HEK293 (cell line): ENCODE results near the gene ECT2.

Source experiments
- HOXD13 ChIP-seq: sonication (generic); formaldehyde crosslinking; IDR thresholded peaks from 2 replicates; pipeline ENCODE4 v1.8.0; 2022; ENCODE audit warnings: missing genetic modification reagents, borderline replicate concordance
- MYNN ChIP-seq: fragments of 450-650 bp; formaldehyde crosslinking; IDR thresholded peaks from 2 replicates; pipeline ENCODE4 v1.5.1; 2016; ENCODE audit warnings: missing biosample characterization, missing genetic modification characterization, borderline replicate concordance
- ZFP41 ChIP-seq: fragments of 450-650 bp; formaldehyde crosslinking; IDR thresholded peaks from 2 replicates; pipeline ENCODE4 v1.5.1; 2016; ENCODE audit warnings: missing biosample characterization, missing genetic modification characterization, borderline replicate concordance
- ZNF138 ChIP-seq: fragments of 450-650 bp; formaldehyde crosslinking; IDR thresholded peaks from 2 replicates; pipeline ENCODE4 v1.5.1; 2016; ENCODE audit warnings: missing biosample characterization, missing genetic modification characterization, borderline replicate concordance
- ZNF16 ChIP-seq: fragments of 450-650 bp; formaldehyde crosslinking; IDR thresholded peaks from 2 replicates; pipeline ENCODE4 v1.5.1; 2016; ENCODE audit warnings: low read depth, missing biosample characterization, missing genetic modification characterization
- ZNF23 ChIP-seq: fragments of 450-650 bp; formaldehyde crosslinking; IDR thresholded peaks from 2 replicates; pipeline ENCODE4 v1.5.1; 2016; ENCODE audit warnings: missing biosample characterization, missing genetic modification characterization, borderline replicate concordance
- ZNF391 ChIP-seq: fragments of 450-650 bp; formaldehyde crosslinking; IDR thresholded peaks from 2 replicates; pipeline ENCODE4 v1.5.1; 2016; ENCODE audit warnings: low read depth, missing biosample characterization, missing genetic modification characterization, borderline replicate concordance
- ZNF585B ChIP-seq: fragments of 450-650 bp; formaldehyde crosslinking; IDR thresholded peaks from 2 replicates; pipeline ENCODE4 v1.5.1; 2016; ENCODE audit warnings: missing biosample characterization, missing genetic modification characterization
- ZNF610 ChIP-seq: fragments of 450-650 bp; formaldehyde crosslinking; IDR thresholded peaks from 2 replicates; pipeline ENCODE4 v1.5.1; 2016; ENCODE audit warnings: missing biosample characterization, missing genetic modification characterization, borderline replicate concordance
- ZNF664 ChIP-seq: fragments of 450-650 bp; formaldehyde crosslinking; IDR thresholded peaks from 2 replicates; pipeline ENCODE4 v1.5.1; 2016; ENCODE audit warnings: missing biosample characterization, missing genetic modification characterization
- ZNF776 ChIP-seq: fragments of 450-650 bp; formaldehyde crosslinking; IDR thresholded peaks from 2 replicates; pipeline ENCODE4 v1.5.0; 2017; ENCODE audit warnings: missing biosample characterization, missing genetic modification characterization, borderline replicate concordance
- TF ChIP-seq, protein P1 (sequence below): fragments of 450-650 bp; formaldehyde crosslinking; IDR thresholded peaks from 2 replicates; pipeline ENCODE4 v1.5.1; 2016; ENCODE audit warnings: missing biosample characterization, missing genetic modification characterization
- TF ChIP-seq, protein P2 (sequence below): fragments of 450-650 bp; formaldehyde crosslinking; conservative IDR thresholded peaks from 2 replicates; pipeline ENCODE4 v1.5.1; 2016; ENCODE audit warnings: low read depth, missing biosample characterization, missing genetic modification characterization
- TF ChIP-seq, protein P3 (sequence below): fragments of 450-650 bp; formaldehyde crosslinking; IDR thresholded peaks from 2 replicates; pipeline ENCODE4 v1.5.1; 2016; ENCODE audit warnings: missing biosample characterization, missing genetic modification characterization
- TF ChIP-seq, protein P4 (sequence below): fragments of 450-650 bp; formaldehyde crosslinking; IDR thresholded peaks from 2 replicates; pipeline ENCODE4 v1.5.1; 2016; ENCODE audit warnings: missing biosample characterization, missing genetic modification characterization
- TF ChIP-seq, protein P5 (sequence below): fragments of 450-650 bp; formaldehyde crosslinking; IDR thresholded peaks from 2 replicates; pipeline ENCODE4 v1.5.1; 2017; ENCODE audit warnings: missing biosample characterization, mild to moderate bottlenecking, missing genetic modification characterization, moderate library complexity
- TF ChIP-seq, protein P6 (sequence below): fragments of 450-650 bp; formaldehyde crosslinking; IDR thresholded peaks from 2 replicates; pipeline ENCODE4 v1.5.1; 2016; ENCODE audit warnings: missing biosample characterization, missing genetic modification characterization
- TF ChIP-seq, protein P7 (sequence below): fragments of 450-650 bp; formaldehyde crosslinking; IDR thresholded peaks from 2 replicates; pipeline ENCODE4 v1.5.1; 2016; ENCODE audit warnings: missing biosample characterization, missing genetic modification characterization
- TF ChIP-seq, protein P8 (sequence below): fragments of 450-650 bp; formaldehyde crosslinking; IDR thresholded peaks from 2 replicates; pipeline ENCODE4 v1.5.1; 2017; ENCODE audit warnings: missing biosample characterization, missing genetic modification characterization

The ECT2 gene

DNA sequence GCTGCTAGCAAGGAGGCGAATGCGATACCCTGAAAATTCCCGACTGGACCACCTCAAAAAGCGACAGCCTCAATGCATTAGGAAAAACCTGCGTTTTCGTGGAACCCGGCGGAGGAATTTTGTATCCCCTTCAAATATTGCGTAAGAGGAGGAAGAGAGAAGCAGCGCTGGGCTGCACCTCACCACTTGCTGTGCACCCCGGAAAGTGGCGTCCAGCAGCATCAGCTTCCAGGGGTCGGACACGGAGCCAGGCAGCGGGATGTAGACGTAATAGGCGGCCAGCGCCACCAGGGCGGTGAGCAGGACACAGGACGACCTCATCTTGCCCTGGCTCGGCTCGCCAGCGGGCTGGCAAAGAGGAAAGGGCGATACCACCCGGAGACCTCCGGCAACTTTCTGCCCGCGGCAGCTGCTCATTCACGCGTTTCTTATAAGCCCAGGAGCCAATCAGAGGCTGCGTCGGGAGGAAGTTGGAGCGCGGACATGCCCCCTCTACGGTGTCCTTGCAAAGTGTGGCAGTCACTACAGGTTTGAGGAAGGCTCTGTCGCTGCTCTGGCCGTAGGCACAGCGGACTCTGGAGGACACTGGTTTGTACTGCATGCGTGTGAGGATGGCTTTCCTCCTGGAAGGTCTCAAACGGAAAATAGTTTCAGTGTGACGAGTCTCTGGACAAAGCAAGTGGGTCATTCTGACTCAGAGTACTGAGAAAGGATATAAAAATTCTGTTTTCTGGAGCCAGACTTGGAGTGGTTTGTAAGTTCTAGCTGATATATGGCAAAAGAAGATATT, 39.7 kb upstream of the ECT2 start, which contains the start of gene NCEH1 (continued):
- TF ChIP-seq, protein P1, sequence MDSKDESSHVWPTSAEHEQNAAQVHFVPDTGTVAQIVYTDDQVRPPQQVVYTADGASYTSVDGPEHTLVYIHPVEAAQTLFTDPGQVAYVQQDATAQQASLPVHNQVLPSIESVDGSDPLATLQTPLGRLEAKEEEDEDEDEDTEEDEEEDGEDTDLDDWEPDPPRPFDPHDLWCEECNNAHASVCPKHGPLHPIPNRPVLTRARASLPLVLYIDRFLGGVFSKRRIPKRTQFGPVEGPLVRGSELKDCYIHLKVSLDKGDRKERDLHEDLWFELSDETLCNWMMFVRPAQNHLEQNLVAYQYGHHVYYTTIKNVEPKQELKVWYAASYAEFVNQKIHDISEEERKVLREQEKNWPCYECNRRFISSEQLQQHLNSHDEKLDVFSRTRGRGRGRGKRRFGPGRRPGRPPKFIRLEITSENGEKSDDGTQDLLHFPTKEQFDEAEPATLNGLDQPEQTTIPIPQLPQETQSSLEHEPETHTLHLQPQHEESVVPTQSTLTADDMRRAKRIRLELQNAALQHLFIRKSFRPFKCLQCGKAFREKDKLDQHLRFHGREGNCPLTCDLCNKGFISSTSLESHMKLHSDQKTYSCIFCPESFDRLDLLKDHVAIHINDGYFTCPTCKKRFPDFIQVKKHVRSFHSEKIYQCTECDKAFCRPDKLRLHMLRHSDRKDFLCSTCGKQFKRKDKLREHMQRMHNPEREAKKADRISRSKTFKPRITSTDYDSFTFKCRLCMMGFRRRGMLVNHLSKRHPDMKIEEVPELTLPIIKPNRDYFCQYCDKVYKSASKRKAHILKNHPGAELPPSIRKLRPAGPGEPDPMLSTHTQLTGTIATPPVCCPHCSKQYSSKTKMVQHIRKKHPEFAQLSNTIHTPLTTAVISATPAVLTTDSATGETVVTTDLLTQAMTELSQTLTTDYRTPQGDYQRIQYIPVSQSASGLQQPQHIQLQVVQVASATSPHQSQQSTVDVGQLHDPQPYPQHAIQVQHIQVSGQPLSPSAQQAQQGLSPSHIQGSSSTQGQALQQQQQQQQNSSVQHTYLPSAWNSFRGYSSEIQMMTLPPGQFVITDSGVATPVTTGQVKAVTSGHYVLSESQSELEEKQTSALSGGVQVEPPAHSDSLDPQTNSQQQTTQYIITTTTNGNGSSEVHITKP (tag by site-specific recombination), result peak; percentile 91
- no peak for TF ChIP-seq ZNF138
- TF ChIP-seq ZNF664 (tag by site-specific recombination), result no peak
- TF ChIP-seq, protein P2, sequence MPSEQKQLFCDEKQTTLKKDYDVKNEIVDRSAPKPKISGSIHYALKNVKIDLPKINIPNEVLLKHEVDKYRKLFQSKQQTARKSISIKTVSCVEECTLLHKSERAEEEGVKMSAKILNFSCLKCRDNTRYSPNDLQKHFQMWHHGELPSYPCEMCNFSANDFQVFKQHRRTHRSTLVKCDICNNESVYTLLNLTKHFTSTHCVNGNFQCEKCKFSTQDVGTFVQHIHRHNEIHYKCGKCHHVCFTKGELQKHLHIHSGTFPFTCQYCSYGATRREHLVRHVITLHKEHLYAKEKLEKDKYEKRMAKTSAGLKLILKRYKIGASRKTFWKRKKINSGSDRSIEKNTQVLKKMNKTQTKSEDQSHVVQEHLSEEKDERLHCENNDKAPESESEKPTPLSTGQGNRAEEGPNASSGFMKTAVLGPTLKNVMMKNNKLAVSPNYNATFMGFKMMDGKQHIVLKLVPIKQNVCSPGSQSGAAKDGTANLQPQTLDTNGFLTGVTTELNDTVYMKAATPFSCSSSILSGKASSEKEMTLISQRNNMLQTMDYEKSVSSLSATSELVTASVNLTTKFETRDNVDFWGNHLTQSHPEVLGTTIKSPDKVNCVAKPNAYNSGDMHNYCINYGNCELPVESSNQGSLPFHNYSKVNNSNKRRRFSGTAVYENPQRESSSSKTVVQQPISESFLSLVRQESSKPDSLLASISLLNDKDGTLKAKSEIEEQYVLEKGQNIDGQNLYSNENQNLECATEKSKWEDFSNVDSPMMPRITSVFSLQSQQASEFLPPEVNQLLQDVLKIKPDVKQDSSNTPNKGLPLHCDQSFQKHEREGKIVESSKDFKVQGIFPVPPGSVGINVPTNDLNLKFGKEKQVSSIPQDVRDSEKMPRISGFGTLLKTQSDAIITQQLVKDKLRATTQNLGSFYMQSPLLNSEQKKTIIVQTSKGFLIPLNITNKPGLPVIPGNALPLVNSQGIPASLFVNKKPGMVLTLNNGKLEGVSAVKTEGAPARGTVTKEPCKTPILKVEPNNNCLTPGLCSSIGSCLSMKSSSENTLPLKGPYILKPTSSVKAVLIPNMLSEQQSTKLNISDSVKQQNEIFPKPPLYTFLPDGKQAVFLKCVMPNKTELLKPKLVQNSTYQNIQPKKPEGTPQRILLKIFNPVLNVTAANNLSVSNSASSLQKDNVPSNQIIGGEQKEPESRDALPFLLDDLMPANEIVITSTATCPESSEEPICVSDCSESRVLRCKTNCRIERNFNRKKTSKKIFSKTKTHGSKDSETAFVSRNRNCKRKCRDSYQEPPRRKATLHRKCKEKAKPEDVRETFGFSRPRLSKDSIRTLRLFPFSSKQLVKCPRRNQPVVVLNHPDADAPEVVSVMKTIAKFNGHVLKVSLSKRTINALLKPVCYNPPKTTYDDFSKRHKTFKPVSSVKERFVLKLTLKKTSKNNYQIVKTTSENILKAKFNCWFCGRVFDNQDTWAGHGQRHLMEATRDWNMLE (tag by site-specific recombination), result no peak
- TF ChIP-seq ZNF610, result no peak
- TF ChIP-seq, protein P3, sequence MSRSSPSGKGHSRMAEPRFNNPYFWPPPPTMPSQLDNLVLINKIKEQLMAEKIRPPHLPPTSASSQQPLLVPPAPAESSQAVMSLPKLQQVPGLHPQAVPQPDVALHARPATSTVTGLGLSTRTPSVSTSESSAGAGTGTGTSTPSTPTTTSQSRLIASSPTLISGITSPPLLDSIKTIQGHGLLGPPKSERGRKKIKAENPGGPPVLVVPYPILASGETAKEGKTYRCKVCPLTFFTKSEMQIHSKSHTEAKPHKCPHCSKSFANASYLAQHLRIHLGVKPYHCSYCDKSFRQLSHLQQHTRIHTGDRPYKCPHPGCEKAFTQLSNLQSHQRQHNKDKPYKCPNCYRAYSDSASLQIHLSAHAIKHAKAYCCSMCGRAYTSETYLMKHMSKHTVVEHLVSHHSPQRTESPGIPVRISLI (tag by site-specific recombination), result 0 out of 2 replicates have a peak, but pooled peaks have one; percentile 20
- TF ChIP-seq ZNF391 (tag by site-specific recombination), result no peak
- TF ChIP-seq ZNF776, result no peak
- TF ChIP-seq, protein P4, sequence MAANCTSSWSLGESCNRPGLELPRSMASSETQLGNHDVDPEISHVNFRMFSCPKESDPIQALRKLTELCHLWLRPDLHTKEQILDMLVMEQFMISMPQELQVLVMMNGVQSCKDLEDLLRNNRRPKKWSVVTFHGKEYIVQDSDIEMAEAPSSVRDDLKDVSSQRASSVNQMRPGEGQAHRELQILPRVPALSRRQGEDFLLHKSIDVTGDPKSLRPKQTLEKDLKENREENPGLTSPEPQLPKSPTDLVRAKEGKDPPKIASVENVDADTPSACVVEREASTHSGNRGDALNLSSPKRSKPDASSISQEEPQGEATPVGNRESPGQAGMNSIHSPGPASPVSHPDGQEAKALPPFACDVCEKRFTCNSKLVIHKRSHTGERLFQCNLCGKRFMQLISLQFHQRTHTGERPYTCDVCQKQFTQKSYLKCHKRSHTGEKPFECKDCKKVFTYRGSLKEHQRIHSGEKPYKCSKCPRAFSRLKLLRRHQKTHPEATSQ (tag by site-specific recombination), result no peak
- TF ChIP-seq MYNN, result no peak
- no peak for TF ChIP-seq HOXD13
- TF ChIP-seq, protein P5, sequence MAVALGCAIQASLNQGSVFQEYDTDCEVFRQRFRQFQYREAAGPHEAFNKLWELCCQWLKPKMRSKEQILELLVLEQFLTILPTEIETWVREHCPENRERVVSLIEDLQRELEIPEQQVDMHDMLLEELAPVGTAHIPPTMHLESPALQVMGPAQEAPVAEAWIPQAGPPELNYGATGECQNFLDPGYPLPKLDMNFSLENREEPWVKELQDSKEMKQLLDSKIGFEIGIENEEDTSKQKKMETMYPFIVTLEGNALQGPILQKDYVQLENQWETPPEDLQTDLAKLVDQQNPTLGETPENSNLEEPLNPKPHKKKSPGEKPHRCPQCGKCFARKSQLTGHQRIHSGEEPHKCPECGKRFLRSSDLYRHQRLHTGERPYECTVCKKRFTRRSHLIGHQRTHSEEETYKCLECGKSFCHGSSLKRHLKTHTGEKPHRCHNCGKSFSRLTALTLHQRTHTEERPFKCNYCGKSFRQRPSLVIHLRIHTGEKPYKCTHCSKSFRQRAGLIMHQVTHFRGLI (tag by site-specific recombination), result no peak
- TF ChIP-seq ZFP41 (tag by site-specific recombination), result no peak
- TF ChIP-seq, protein P6, sequence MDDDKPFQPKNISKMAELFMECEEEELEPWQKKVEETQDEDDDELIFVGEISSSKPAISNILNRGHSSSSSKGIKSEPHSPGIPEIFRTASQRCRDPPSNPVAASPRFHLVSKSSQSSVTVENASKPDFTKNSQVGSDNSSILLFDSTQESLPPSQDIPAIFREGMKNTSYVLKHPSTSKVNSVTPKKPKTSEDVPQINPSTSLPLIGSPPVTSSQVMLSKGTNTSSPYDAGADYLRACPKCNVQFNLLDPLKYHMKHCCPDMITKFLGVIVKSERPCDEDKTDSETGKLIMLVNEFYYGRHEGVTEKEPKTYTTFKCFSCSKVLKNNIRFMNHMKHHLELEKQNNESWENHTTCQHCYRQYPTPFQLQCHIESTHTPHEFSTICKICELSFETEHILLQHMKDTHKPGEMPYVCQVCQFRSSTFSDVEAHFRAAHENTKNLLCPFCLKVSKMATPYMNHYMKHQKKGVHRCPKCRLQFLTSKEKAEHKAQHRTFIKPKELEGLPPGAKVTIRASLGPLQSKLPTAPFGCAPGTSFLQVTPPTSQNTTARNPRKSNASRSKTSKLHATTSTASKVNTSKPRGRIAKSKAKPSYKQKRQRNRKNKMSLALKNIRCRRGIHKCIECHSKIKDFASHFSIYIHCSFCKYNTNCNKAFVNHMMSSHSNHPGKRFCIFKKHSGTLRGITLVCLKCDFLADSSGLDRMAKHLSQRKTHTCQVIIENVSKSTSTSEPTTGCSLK (tag by site-specific recombination), result no peak
- TF ChIP-seq, protein P7, sequence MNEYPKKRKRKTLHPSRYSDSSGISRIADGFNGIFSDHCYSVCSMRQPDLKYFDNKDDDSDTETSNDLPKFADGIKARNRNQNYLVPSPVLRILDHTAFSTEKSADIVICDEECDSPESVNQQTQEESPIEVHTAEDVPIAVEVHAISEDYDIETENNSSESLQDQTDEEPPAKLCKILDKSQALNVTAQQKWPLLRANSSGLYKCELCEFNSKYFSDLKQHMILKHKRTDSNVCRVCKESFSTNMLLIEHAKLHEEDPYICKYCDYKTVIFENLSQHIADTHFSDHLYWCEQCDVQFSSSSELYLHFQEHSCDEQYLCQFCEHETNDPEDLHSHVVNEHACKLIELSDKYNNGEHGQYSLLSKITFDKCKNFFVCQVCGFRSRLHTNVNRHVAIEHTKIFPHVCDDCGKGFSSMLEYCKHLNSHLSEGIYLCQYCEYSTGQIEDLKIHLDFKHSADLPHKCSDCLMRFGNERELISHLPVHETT, result no peak
- no peak for TF ChIP-seq ZNF16 (tag by site-specific recombination)
- TF ChIP-seq ZNF585B (tag by site-specific recombination), result no peak
- TF ChIP-seq, protein P8, sequence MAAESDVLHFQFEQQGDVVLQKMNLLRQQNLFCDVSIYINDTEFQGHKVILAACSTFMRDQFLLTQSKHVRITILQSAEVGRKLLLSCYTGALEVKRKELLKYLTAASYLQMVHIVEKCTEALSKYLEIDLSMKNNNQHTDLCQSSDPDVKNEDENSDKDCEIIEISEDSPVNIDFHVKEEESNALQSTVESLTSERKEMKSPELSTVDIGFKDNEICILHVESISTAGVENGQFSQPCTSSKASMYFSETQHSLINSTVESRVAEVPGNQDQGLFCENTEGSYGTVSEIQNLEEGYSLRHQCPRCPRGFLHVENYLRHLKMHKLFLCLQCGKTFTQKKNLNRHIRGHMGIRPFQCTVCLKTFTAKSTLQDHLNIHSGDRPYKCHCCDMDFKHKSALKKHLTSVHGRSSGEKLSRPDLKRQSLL (tag by site-specific recombination), result no peak
- TF ChIP-seq ZNF23 (tag by site-specific recombination), result no peak
